A673 (cell line): ENCODE results near the gene PALB2.

ENCODE experiments used
- CTCF ChIP-seq: fragments of 300-800, 200-600 bp; sonication (generic); conservative IDR thresholded peaks from 2 replicates; pipeline ENCODE4 v1.5.1; 2017; ENCODE audit warnings: low read depth, mild to moderate bottlenecking, antibody characterized with exemption, low read length, moderate library complexity, mixed read lengths
- EZH2 ChIP-seq: fragments of 200-600 bp; sonication (generic); IDR thresholded peaks from 2 replicates; pipeline ENCODE4 v1.6.1; 2017; ENCODE audit warnings: borderline replicate concordance, low read depth, mild to moderate bottlenecking, mixed read lengths, antibody characterized with exemption, low read length; ENCODE audit not compliant: poor library complexity, severe bottlenecking

DNA sequence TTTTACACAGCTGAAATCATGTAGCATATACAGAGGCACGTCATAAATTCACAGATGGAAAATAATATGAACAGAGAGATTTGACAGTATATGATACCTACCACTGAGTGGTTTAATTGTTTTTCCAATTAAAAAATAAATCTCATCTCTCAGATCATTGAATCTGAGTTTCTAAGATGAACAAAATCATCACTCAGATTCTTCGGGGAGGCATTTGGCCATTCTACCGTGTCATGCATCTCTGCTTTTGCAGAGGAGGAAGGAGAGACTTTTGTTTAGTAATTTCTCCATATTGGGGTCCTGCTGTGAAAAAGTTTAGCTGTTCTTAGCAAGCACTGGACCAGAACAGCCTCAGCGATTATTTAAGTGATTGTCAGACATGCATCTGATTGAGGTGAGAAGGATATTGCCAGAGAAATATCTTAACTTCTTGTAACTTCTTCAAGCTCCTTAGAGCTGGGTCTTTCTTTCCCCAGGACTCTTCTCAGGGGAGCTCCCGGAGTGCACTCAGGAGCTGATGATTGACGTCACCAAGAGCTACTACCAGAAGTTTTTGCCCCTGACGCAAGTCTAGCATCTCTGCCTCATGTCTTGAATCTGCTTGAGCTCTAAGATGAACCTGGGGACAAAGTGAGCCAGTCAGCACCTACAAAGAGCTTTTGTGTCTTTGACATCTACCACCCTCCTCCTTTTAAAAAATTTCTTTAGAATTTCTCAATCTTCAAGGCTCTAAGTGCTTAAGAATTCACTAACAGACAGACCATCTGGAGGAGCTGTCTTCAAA is 25.7 kb upstream of the PALB2 start:
- TF ChIP-seq CTCF (no peak), EZH2 (no peak)
